Uterus (tissue), 2 donors: ENCODE results near the gene EVC2.

Experiments used
- POLR2A ChIP-seq, 2 donors: fragments of 450-650 bp; IDR thresholded peaks; one replicate each; pipeline ENCODE4 v1.6.1; 2016; ENCODE audit warnings: antibody characterized with exemption in 2 of 2, mild to moderate bottlenecking in 1 of 2, moderate library complexity in 1 of 2
- TF ChIP-seq, protein P1 (sequence below), 4 experiments: fragments of 200-600 bp in 2 of 4; fragments of 450-650 bp in 2 of 4; sonication (generic) in 2 of 4; IDR thresholded peaks; one replicate each; pipeline ENCODE4 v1.5.1; 2016 to 2019; ENCODE audit warnings: antibody characterized with exemption in 4 of 4, mild to moderate bottlenecking in 2 of 4, moderate library complexity in 1 of 4

DNA sequence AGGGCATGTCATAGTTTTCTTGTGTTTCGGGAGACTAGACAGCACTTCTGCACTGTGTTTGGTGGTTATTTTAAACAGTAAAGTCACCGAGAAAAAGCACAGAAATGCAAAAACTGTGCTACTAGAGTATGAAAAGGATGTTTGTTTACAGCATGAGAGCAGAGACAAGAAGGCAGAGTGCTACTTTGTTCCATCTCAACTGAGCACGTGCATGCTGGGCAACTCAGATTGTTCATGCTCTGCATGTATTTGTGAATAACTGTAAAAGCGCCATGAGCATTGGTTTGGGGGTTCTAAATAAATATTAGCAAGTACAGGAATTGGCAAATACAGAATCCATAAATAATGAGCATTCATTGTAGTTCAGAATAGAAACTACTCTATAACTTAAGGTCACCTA lies 10.1 kb upstream of the EVC2 start:
- TF ChIP-seq, protein P1, sequence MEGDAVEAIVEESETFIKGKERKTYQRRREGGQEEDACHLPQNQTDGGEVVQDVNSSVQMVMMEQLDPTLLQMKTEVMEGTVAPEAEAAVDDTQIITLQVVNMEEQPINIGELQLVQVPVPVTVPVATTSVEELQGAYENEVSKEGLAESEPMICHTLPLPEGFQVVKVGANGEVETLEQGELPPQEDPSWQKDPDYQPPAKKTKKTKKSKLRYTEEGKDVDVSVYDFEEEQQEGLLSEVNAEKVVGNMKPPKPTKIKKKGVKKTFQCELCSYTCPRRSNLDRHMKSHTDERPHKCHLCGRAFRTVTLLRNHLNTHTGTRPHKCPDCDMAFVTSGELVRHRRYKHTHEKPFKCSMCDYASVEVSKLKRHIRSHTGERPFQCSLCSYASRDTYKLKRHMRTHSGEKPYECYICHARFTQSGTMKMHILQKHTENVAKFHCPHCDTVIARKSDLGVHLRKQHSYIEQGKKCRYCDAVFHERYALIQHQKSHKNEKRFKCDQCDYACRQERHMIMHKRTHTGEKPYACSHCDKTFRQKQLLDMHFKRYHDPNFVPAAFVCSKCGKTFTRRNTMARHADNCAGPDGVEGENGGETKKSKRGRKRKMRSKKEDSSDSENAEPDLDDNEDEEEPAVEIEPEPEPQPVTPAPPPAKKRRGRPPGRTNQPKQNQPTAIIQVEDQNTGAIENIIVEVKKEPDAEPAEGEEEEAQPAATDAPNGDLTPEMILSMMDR (IDR thresholded peaks at IDR 0.05) = no peak
- no peak for TF ChIP-seq POLR2A (IDR thresholded peaks at IDR 0.05)
